ENCODE results near the gene DHRS7.

GRCh38 chr14:60184905-60185555, 19.8 kb upstream of the DHRS7 start:
- TF ChIP-seq CTCF (IDR thresholded peaks at IDR 0.05; ENCODE audit: borderline replicate concordance, extremely low read depth, low read length, poor library complexity, severe bottlenecking): no peak
- no peak for TF ChIP-seq EZH2 (IDR thresholded peaks at IDR 0.05; ENCODE audit: borderline replicate concordance, low read depth, low read length, severe bottlenecking)
